Activated CD4-positive, alpha-beta memory T cell treated with anti-CD3 and anti-CD28 coated beads, Interleukin-2, amount 10 ng/mL, durations not matched to agents 7 days and 5 days (primary cell): ENCODE measurements around the gene EIF1B. TPM values are rescaled to one million over a fixed set of nuclear protein-coding genes. Genes with fewer than 3 reads are reported as not detected.
"Not testable (repeated sequence)": the region's sequence is repeated elsewhere in the genome, so short reads cannot be mapped to it uniquely, and the experiment has no call there.

Experiments used
- CTCF ChIA-PET: fragments of 350-600 bp; sonication (Branson Sonifier 250); formaldehyde crosslinking; loops from one replicate; lab custom pipeline; 2021; ENCODE audit warnings: antibody characterized with exemption, inconsistent platforms; lab: Charles Lee
- POLR2A ChIA-PET: fragments of 350-600 bp; sonication (Branson Sonifier 250); formaldehyde crosslinking; loops from one replicate; lab custom pipeline; 2021; ENCODE audit warnings: antibody characterized with exemption; lab: Charles Lee
- DNase-seq: peaks from one replicate; pipeline ENCODE4 v3.0.0-alpha.2; 2020
- H3K27ac Mint-ChIP-seq: one replicate; pipeline ENCODE4 v1.8.0; 2021; ENCODE audit warnings: mild to moderate bottlenecking, mixed read lengths
- H3K27me3 Mint-ChIP-seq: one replicate; pipeline ENCODE4 v1.8.0; 2021; ENCODE audit warnings: mixed read lengths
- H3K36me3 Mint-ChIP-seq: one replicate; pipeline ENCODE4 v1.8.0; 2021; ENCODE audit warnings: low read depth, mixed read lengths
- H3K4me1 Mint-ChIP-seq: one replicate; pipeline ENCODE4 v1.8.0; 2021; ENCODE audit warnings: mixed read lengths
- H3K4me3 Mint-ChIP-seq: one replicate; pipeline ENCODE4 v1.8.0; 2021; ENCODE audit warnings: mild to moderate bottlenecking, mixed read lengths
- H3K9me3 Mint-ChIP-seq: one replicate; pipeline ENCODE4 v1.8.0; 2021; ENCODE audit warnings: mixed read lengths
- total RNA-seq, 2 experiments: library from RNA; stranded (reverse); gene quantifications; one replicate each; pipeline ENCODE4 v1.2.3, GENCODE V29; 2021

Gene EIF1B
- total RNA-seq = 10 to 100 TPM; 39.2 to 41.9 TPM

DNA sequence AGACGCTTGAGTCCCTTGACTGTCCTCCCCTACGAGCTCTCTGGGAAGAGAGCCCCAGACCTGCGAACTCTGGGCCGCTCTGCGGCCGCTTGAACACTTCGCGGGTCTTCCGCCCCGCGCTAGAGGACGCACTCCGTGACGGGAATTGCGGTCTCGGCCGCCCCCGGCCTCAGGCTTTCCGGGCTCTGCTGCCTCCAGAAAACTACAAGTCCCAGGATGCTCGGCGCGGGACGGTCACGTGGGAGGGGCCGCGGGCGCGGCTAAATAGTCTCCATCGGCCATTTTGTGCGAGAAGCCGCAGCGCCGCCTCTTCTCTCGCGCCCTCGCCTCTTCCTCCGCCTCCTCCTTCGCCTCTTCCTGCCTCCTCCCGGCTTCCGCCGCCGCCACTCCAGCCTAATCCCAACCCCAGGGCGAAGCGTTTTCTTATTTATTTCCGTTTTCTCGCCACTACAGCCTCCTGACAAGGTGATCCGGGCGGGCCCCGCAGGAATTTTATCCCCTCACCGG is at the start of gene EIF1B:
EIF1B (plus strand) TSS at position 290 of the 507 bp plus-strand sequence. CDS start 235 bp downstream, outside the sequence.
- Mint-ChIP-seq H3K4me1 (peaks cover 28% of the 10 kb centered on the region), H3K4me3 (peak within 1 kb of the TSS; percentile 98), H3K27ac (peak within 1 kb of the TSS; percentile 94), H3K9me3 (no peaks in the 10 kb centered on the region), H3K36me3 (peaks cover 36% of the 10 kb centered on the region), H3K27me3 (no peaks in the 10 kb centered on the region)
- DNase-seq = peak; percentile 98
- ChIA-PET CTCF (interaction anchor here (0.9 to 2.4 kb wide), 12 partner anchors 8 to 216 kb away, joined by 3 to 18 read pairs (median 4); partner anchors contain the start of gene RPL14), POLR2A (interaction anchor here (0.6 to 3.5 kb wide), 12 partner anchors 9 to 1779 kb away, joined by 3 to 17 read pairs (median 3); partner anchors contain the start of genes CTNNB1 and RPL14)

DNA sequence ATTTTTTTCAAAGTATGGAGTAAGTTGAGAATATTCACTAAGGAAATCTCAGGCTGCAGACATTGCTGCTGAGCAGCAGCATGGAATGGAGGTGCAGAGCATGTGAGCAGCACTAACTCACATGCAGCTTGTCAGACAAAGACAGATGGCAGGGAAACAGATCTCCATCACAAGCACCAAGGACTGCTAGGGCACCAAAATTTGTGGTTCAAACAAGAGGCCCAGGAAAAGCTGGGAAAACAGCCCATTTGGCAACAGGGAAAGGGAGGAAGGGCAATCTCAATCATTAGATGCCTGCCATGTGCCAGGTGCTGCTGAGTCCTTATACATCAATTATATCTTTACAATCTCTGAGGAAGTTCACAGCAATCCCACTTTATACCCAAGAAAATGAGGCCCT is 47.2 kb upstream of the EIF1B start:
- ChIA-PET POLR2A (no interaction called here), CTCF (no interaction called here)
- no peak overlapping the region for H3K27ac Mint-ChIP-seq

DNA sequence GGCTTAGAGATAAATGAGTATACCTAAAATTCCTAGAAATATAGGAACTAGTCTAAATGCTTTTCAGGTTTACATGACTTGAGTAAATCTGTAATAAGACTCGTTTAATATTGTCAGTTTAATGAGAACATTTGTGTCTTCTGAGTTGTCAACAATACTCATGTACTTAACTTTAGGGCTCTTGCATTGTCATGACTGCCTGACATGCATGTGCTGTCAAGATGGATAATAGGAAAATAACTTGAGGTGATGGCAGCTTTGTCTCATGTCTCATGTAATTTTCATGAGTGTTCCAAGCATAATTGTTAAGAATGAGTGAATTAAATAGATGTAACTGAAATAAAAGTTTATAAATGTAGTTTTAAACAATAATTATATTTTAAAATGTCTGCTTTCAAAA is 45.1 kb upstream of the EIF1B start:
- ChIA-PET CTCF (no interaction called here), POLR2A (no interaction called here)
- Mint-ChIP-seq H3K27ac (no peak overlapping the region), H3K27me3 (no peaks in the 10 kb centered on the region), H3K36me3 (no peaks in the 10 kb centered on the region), H3K9me3 (no peaks in the 10 kb centered on the region), H3K4me3 (no peak overlapping the region), H3K4me1 (no peaks in the 10 kb centered on the region)
- DNase-seq = no peak

More for the DNA sequence above, 47.2 kb upstream of the EIF1B start:
- DNase-seq = no peak
- Mint-ChIP-seq H3K4me1 (no peaks in the 10 kb centered on the region), H3K36me3 (no peaks in the 10 kb centered on the region), H3K27me3 (no peaks in the 10 kb centered on the region), H3K4me3 (no peak overlapping the region), H3K9me3 (no peaks in the 10 kb centered on the region)

DNA sequence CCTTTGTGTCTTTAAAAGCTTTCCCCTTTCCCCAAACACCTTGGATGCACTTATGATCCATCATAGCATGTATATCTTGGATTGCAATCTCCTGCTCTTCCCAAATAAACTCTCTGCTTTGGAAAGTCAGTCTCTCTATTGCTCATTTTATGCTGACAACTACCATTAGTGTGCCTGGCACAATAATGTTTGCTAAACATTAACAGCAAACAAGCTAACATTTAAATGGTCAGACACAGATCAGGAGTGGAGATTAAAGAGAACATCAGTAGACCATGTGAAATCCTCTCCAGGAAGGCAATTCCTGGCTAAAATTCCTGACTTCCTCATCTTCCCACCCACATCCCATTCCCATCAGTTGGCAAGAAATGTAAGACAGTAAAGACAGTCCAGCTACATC is 44.3 kb upstream of the EIF1B start:
- Mint-ChIP-seq H3K9me3 (no peaks in the 10 kb centered on the region), H3K4me3 (no peak overlapping the region), H3K27ac (no peak overlapping the region), H3K36me3 (no peaks in the 10 kb centered on the region), H3K27me3 (no peaks in the 10 kb centered on the region), H3K4me1 (no peaks in the 10 kb centered on the region)
- no peak for DNase-seq
- ChIA-PET CTCF (no interaction called here), POLR2A (no interaction called here)

DNA sequence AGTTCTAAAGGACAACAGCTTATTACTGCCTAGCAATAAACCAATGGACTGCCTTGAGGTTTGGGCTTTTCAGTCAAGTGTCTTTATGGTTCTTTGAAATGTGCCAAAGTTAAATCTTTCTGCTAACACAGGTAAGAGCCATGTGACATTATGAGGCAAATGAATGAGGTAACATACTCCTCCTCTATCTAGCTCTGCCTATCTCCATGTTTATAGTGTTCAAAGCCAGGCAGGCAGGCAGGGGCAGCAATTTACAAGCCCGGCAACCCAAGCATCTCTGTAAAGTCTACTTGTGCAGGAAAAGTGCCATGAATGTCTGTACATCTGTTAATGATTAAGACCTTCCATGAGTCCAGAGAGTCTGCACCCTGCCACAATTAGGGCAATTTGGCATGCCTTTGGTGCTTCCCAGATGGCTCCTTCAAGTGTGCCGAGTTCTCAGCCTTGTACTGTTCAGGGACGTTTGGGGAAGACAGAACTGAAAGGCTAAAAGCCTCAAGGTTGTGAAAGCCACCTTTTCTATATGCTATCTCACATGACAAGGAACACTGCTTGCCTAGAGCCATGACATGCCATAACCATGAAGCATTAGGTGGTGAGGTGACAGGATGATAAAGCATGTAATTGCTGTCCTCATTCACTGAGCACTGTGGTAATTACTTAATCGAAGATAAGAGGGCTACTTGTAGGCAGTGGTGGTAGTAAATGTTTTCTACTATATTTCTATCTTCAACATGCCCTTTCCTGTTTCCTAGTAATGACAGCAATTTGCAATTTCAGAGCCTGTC is 41.4 kb upstream of the EIF1B start:
- DNase-seq = no peak
- Mint-ChIP-seq H3K27me3 (no peaks in the 10 kb centered on the region), H3K4me3 (no peak overlapping the region), H3K27ac (no peak overlapping the region), H3K9me3 (peaks cover 3% of the 10 kb centered on the region), H3K36me3 (no peaks in the 10 kb centered on the region), H3K4me1 (no peaks in the 10 kb centered on the region)
- POLR2A ChIA-PET = no interaction called here
- CTCF ChIA-PET = no interaction called here

DNA sequence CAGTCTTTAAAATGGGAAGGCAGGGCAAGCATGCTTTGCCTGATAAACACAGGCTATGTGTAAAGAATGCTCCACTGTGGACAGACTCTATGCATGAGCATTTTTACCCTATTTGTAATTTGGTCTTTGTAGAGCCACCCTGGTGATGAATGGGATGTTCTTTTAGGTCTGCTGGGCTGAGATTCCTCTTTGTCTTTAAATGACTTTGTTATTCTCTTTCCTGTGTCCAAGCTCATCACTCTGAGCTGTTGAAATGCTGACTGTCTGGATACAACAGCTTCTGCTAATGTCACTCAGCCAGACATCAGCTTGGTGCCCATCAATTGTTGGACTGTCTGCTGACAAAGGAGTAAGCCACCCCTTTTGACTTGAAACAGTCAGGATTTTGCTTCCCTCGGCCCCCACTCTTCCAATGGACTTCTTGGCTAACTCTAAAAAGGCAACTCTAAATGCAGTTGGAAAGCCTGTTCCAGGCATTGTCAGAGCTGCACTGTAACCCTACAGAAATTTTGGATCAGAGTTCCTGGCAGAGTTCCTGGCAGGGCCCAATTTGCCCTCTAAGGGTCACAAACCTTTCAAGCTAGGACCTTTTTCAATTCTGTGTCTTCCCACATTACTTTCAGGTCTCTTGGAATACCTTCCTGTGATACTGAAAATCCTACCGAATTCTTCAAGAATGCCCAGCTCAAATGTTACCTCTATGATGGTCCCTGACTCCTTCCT is 40.5 kb upstream of the EIF1B start:
- Mint-ChIP-seq H3K36me3 (no peaks in the 10 kb centered on the region), H3K27ac (no peak overlapping the region), H3K9me3 (peaks cover 3% of the 10 kb centered on the region), H3K27me3 (no peaks in the 10 kb centered on the region), H3K4me3 (no peak overlapping the region), H3K4me1 (no peaks in the 10 kb centered on the region)
- DNase-seq = no peak
- POLR2A ChIA-PET = no interaction called here
- CTCF ChIA-PET = no interaction called here

DNA sequence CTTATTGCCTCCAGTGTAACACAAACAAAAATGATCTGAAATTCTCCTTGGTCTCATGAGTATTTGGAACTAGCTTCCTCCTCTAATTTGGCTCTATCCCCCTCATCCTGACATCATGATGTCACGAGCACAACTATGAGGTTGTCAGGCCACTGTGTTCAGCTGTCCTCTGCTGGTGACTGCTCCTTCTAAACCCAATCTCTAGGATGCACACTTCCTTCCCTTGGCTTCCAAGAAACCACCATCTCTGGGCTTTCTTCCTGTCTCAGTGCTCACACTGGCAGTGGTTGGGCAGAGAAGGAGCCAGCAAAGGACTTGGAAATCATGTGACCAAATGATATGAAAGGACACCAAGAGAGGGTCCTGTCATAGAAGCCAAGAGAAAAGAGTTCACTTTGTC is 30.7 kb upstream of the EIF1B start:
- Mint-ChIP-seq H3K27me3 (peaks cover 12% of the 10 kb centered on the region), H3K9me3 (peaks cover 3% of the 10 kb centered on the region), H3K4me3 (no peak overlapping the region), H3K4me1 (no peaks in the 10 kb centered on the region), H3K27ac (no peak overlapping the region), H3K36me3 (no peaks in the 10 kb centered on the region)
- ChIA-PET POLR2A (no interaction called here), CTCF (no interaction called here)
- DNase-seq = no peak

DNA sequence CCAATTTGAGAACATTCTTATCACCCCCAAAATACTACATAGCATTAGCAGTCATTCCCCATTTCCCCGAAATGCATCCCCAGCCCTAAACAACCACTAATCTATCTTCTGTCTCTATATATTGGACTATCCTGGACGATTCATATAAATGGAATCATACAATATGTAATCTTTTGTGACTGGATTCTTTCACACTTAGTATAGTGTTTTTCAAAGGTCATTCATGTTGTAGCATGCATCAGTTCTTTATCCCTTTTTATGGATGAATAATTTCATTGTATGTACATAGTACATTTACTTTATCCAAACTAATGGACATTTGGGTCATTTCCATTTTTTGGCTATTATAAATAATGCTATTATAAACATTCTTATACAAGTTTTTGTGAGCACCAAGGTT is 27.5 kb upstream of the EIF1B start:
- POLR2A ChIA-PET = no interaction called here
- H3K27me3 Mint-ChIP-seq = peaks cover 5% of the 10 kb centered on the region
- H3K4me3 Mint-ChIP-seq = no peak overlapping the region
- DNase-seq = no peak
- H3K4me1 Mint-ChIP-seq = no peaks in the 10 kb centered on the region
- H3K27ac Mint-ChIP-seq = no peak overlapping the region
- H3K36me3 Mint-ChIP-seq = no peaks in the 10 kb centered on the region
- H3K9me3 Mint-ChIP-seq = peaks cover 3% of the 10 kb centered on the region
- CTCF ChIA-PET = no interaction called here

DNA sequence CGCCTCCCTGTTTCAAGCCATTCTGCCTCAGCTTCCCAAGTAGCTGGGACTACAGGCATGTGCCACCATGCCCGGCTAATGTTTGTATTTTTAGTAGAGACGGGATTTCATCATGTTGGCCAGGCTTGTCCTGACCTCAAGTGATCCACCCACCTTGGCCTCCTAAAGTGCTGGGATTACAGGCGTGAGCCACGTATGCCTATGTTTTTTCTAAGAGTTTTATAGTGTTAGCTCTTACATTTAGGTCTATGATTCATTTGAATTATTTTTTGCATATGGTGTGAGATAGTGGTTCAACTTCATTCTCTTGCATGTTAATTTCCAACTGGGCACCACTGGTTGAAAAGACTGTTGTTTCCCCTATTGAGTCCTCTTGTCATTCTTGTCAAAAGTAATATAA is 26.4 kb upstream of the EIF1B start:
- H3K27ac Mint-ChIP-seq, H3K9me3 Mint-ChIP-seq, H3K4me1 Mint-ChIP-seq, POLR2A ChIA-PET, DNase-seq, H3K4me3 Mint-ChIP-seq, H3K36me3 Mint-ChIP-seq, CTCF ChIA-PET, H3K27me3 Mint-ChIP-seq: not testable (repeated sequence)

DNA sequence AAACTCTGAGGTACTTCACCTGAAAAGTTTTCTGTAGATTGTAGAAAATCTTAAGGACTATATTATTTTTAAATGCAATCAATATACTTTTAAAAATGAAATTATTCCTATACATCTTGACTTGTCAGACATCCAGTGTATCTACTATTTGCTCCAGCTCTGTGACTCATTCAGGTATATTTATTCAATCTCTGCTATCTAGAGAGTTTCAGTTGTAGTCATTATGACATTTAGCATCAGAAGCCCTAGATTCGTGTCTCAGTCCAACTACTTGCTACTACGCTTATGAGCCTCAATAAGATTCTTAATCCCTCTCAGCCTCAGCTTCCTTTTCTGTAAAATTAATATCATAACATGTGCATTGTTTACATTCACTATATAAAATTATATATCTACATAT is 22.3 kb upstream of the EIF1B start:
- Mint-ChIP-seq H3K9me3 (peaks cover 2% of the 10 kb centered on the region), H3K27me3 (no peaks in the 10 kb centered on the region), H3K4me1 (peaks cover 5% of the 10 kb centered on the region), H3K27ac (no peak overlapping the region), H3K4me3 (no peak overlapping the region), H3K36me3 (no peaks in the 10 kb centered on the region)
- ChIA-PET CTCF (interaction anchor here (1.0 to 1.5 kb wide), 3 partner anchors 10 to 30 kb away, joined by 3 to 4 read pairs (median 3); no protein-coding TSS in a partner anchor), POLR2A (interaction anchor here (1.1 kb wide), 1 partner anchor 22 kb away, joined by 3 read pairs; no protein-coding TSS in a partner anchor)
- DNase-seq = no peak

DNA sequence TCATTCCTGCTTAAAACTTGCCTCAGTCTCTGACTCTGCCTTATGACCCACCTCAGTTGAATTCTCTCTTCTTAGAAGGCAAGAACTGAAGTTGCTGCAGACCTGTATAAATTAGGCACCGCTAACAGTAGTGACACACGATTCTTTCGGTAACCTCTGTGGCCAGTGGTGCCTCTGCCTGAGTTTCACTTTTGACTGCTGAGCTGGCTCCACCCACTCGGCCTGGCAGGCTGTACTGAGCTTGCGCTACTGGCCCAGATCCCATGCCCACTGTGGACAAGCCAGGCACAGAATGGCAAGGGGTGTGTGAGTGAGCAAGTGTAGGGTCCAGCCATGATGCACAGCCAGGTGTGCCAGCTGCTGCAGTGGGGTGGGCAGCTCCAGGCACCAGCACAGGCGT is 19.1 kb upstream of the EIF1B start:
- H3K27me3 Mint-ChIP-seq = no peaks in the 10 kb centered on the region
- H3K4me1 Mint-ChIP-seq = peaks cover 5% of the 10 kb centered on the region
- peak overlapping the region; percentile 56 for H3K4me3 Mint-ChIP-seq
- H3K36me3 Mint-ChIP-seq = no peaks in the 10 kb centered on the region
- CTCF ChIA-PET = interaction anchor here (1.0 kb wide), 1 partner anchor 18 kb away, joined by 5 read pairs; the partner anchor contains the start of gene EIF1B
- DNase-seq = peak; percentile 34
- POLR2A ChIA-PET = interaction anchor here (1.2 kb wide), 1 partner anchor 19 kb away, joined by 3 read pairs; no protein-coding TSS in a partner anchor
- peaks cover 2% of the 10 kb centered on the region for H3K9me3 Mint-ChIP-seq
- no peak overlapping the region for H3K27ac Mint-ChIP-seq

DNA sequence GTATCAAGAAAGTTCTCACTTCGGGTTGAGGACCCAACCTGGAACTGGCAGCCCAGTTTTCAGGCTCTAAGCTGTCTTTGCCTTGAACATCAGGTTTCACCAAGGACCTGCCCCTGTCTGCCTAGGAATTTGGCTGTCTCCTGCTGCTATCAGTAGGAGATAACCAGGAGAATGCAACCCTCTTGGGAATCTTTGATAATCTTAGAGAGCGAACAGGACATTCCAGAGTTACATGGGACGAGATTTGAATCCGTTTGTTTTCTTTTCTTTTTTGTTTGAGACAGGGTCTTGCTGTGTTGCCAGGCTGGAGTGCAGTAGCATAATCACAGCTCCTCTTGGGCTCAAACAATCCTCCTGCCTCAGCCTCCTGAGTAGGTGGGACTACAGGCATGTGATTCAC is 18.0 kb upstream of the EIF1B start:
- Mint-ChIP-seq H3K27me3 (no peaks in the 10 kb centered on the region), H3K4me3 (no peak overlapping the region), H3K36me3 (no peaks in the 10 kb centered on the region), H3K4me1 (peaks cover 5% of the 10 kb centered on the region), H3K27ac (no peak overlapping the region), H3K9me3 (peaks cover 2% of the 10 kb centered on the region)
- CTCF ChIA-PET = interaction anchor here (0.8 to 1.0 kb wide), 2 partner anchors 12 to 17 kb away, joined by 3 to 5 read pairs; partner anchors contain the start of gene EIF1B
- POLR2A ChIA-PET = no interaction called here
- DNase-seq = no peak
